GM18511 (cell line): ENCODE data around the gene FUT2.
"Not testable (repeated sequence)": the region's sequence is repeated elsewhere in the genome, so short reads cannot be mapped to it uniquely, and the experiment has no call there.

Experiments used
- ATAC-seq: cut with Tn5 transposase; IDR thresholded peaks from one replicate; pipeline ENCODE4 v1.9.1; 2021; ENCODE audit warnings: mild to moderate bottlenecking, moderate library complexity; ENCODE audit not compliant: unreplicated experiment

The FUT2 gene

GRCh38 chr19:48698046-48698445 lies 2.3 kb downstream of the FUT2 start:
- ATAC-seq: no peak

GRCh38 chr19:48702701-48703100 lies 6.9 kb downstream of the FUT2 start:
- ATAC-seq: no peak

- ATAC-seq: no peak
These were observed 7.5 kb downstream of the FUT2 start for GRCh38 chr19:48703316-48703715.

- ATAC-seq: no peak
These were observed 9.7 kb downstream of the FUT2 start for GRCh38 chr19:48705431-48705830.

- ATAC-seq: no peak
These were observed 12.7 kb downstream of the FUT2 start for GRCh38 chr19:48708471-48708870.

- no peak for ATAC-seq
These were observed 15.4 kb downstream of the FUT2 start for GRCh38 chr19:48711106-48711662.

GRCh38 chr19:48713041-48713863 lies 17.5 kb downstream of the FUT2 start:
- ATAC-seq: no peak

- ATAC-seq: peak; percentile 93
These were observed 18.3 kb downstream of the FUT2 start for GRCh38 chr19:48713864-48714755.

- no peak for ATAC-seq
These were observed 19.2 kb downstream of the FUT2 start for GRCh38 chr19:48714759-48715675.

GRCh38 chr19:48715681-48716171 lies 20.0 kb downstream of the FUT2 start:
- no peak for ATAC-seq

- no peak for ATAC-seq
These were observed 21.0 kb downstream of the FUT2 start for GRCh38 chr19:48716562-48717291.

GRCh38 chr19:48718106-48718505 lies 22.3 kb downstream of the FUT2 start:
- not testable (repeated sequence) for ATAC-seq

GRCh38 chr19:48718711-48719231 lies 23.0 kb downstream of the FUT2 start:
- no peak for ATAC-seq

GRCh38 chr19:48719263-48720171 lies 23.7 kb downstream of the FUT2 start, which contains the start of gene MAMSTR:
Gene MAMSTR (minus strand): TSS chr19:48719725. CDS start chr19:48719031, 694 bp downstream.
- no peak for ATAC-seq

GRCh38 chr19:48720251-48720612 lies 24.5 kb downstream of the FUT2 start:
- ATAC-seq: peak; percentile 10

GRCh38 chr19:48720613-48721296 lies 25.0 kb downstream of the FUT2 start:
- ATAC-seq: peak; percentile 85

GRCh38 chr19:48722196-48722708 lies 26.5 kb downstream of the FUT2 start:
- no peak for ATAC-seq
